NCI-H2107 treated with DMSO at 0.1 percent for 48 hours (cell line): ENCODE data around the gene NUMA1.
A peak's percentile ranks its signal among the peaks of the same experiment; 100 is the strongest.

Source experiments
- DNase-seq: peaks from one replicate; lab custom pipeline; 2025; ENCODE audit not compliant: unreplicated experiment; lab: John Stamatoyannopoulos, UW

The NUMA1 gene

GRCh38 chr11:72102946-72103753, 22.8 kb upstream of the NUMA1 start, which contains the start of gene LAMTOR1:
TSS of gene LAMTOR1 (minus strand) at chr11:72103297. CDS start at chr11:72103224, 73 bp downstream.
- DNase-seq, result peak; percentile 92

- DNase-seq, result no peak
Observed at GRCh38 chr11:72102631-72102945, 22.2 kb upstream of the NUMA1 start.

- no peak for DNase-seq
Observed at GRCh38 chr11:72102162-72102561, 21.8 kb upstream of the NUMA1 start.

GRCh38 chr11:72100462-72100861, 20.1 kb upstream of the NUMA1 start:
- no peak for DNase-seq

GRCh38 chr11:72100009-72100408, 19.7 kb upstream of the NUMA1 start:
- no peak for DNase-seq

GRCh38 chr11:72098741-72099140, 18.4 kb upstream of the NUMA1 start:
- no peak for DNase-seq

- DNase-seq, result no peak
Observed at GRCh38 chr11:72091292-72091691, 10.9 kb upstream of the NUMA1 start.

GRCh38 chr11:72088076-72088808, 7.9 kb upstream of the NUMA1 start:
- no peak for DNase-seq

- peak; percentile 99 for DNase-seq
Observed at GRCh38 chr11:72085621-72086351, 5.4 kb upstream of the NUMA1 start.

- no peak for DNase-seq
Observed at GRCh38 chr11:72084965-72085364, 4.6 kb upstream of the NUMA1 start.

- DNase-seq, result no peak
Observed at GRCh38 chr11:72084076-72084475, 3.7 kb upstream of the NUMA1 start.

GRCh38 chr11:72083414-72083813, 3.1 kb upstream of the NUMA1 start:
- no peak for DNase-seq

GRCh38 chr11:72081821-72082453, 1.6 kb upstream of the NUMA1 start:
- peak; percentile 66 for DNase-seq

- DNase-seq, result no peak
Observed at GRCh38 chr11:72081184-72081644, 872 bp upstream of the NUMA1 start.

GRCh38 chr11:72079819-72080325, 470 bp downstream of the NUMA1 start:
- no peak for DNase-seq

- DNase-seq, result no peak
Observed at GRCh38 chr11:72078477-72078876, 1.9 kb downstream of the NUMA1 start.

- DNase-seq, result no peak
Observed at GRCh38 chr11:72075756-72076155, 4.6 kb downstream of the NUMA1 start.

GRCh38 chr11:72075109-72075508, 5.2 kb downstream of the NUMA1 start:
- DNase-seq, result no peak

- DNase-seq, result no peak
Observed at GRCh38 chr11:72072348-72072747, 8.0 kb downstream of the NUMA1 start.

GRCh38 chr11:72070491-72070890, 9.9 kb downstream of the NUMA1 start:
- no peak for DNase-seq

GRCh38 chr11:72069787-72070251, 10.5 kb downstream of the NUMA1 start:
- DNase-seq, result no peak
